Smooth muscle cell (in vitro differentiated cells): ENCODE measurements around the gene ZBTB44. TPM values are rescaled to one million over a fixed set of nuclear protein-coding genes. Genes with fewer than 3 reads are reported as not detected.

Source experiments
- DNase-seq: peaks from one replicate; lab custom pipeline; 2025; ENCODE audit not compliant: unreplicated experiment; lab: John Stamatoyannopoulos, UW
- H2AFZ ChIP-seq: fragments of 200-600 bp; sonication (generic); 2 replicates; pipeline ENCODE4 v1.6.0; 2016; ENCODE audit warnings: antibody characterized with exemption, low read depth, mild to moderate bottlenecking
- H3F3A ChIP-seq: fragments of 200-600 bp; sonication (generic); 2 replicates; pipeline ENCODE4 v1.6.0; 2017; ENCODE audit warnings: antibody characterized with exemption, low read depth
- H3K27ac ChIP-seq: fragments of 200-600 bp; sonication (generic); 2 replicates; pipeline ENCODE4 v1.5.1; 2016; ENCODE audit warnings: low read depth, mild to moderate bottlenecking
- H3K27me3 ChIP-seq: fragments of 200-600 bp; sonication (generic); 2 replicates; pipeline ENCODE4 v1.6.1; 2016; ENCODE audit warnings: low read depth, mild to moderate bottlenecking
- H3K36me3 ChIP-seq: fragments of 200-600 bp; sonication (generic); 2 replicates; pipeline ENCODE4 v1.5.1; 2016; ENCODE audit warnings: low read depth
- H3K4me1 ChIP-seq: fragments of 200-600 bp; sonication (generic); 2 replicates; pipeline ENCODE4 v1.5.1; 2016; ENCODE audit warnings: low read depth
- H3K4me2 ChIP-seq: fragments of 200-600 bp; sonication (generic); 2 replicates; pipeline ENCODE4 v1.6.0; 2016; ENCODE audit warnings: mild to moderate bottlenecking
- H3K4me3 ChIP-seq: fragments of 200-600 bp; sonication (generic); 2 replicates; pipeline ENCODE4 v1.5.1; 2016; ENCODE audit warnings: mild to moderate bottlenecking
- H3K79me2 ChIP-seq: fragments of 200-600 bp; sonication (generic); 2 replicates; pipeline ENCODE4 v1.6.0; 2016; ENCODE audit warnings: low read depth, mild to moderate bottlenecking
- H3K9ac ChIP-seq: fragments of 200-600 bp; sonication (generic); 2 replicates; pipeline ENCODE4 v1.6.0; 2016; ENCODE audit warnings: low read depth
- H3K9me3 ChIP-seq: fragments of 200-600 bp; sonication (generic); replicated peaks from 2 replicates; pipeline ENCODE4 v1.5.1; 2016; ENCODE audit warnings: low read depth
- H4K20me1 ChIP-seq: fragments of 200-600 bp; sonication (generic); 2 replicates; pipeline ENCODE4 v1.6.0; 2016; ENCODE audit warnings: low read depth
- WGBS: methylation state at CpG from one replicate; pipeline ENCODE4 v1.1.7; 2016; ENCODE audit warnings: low lambda C conversion rate; 5-methylcytosine and 5-hydroxymethylcytosine counted together
- polyA plus RNA-seq: library from polyadenylated mRNA; unstranded; fragments of >200 nt; fragmentation: Nextera tagmentation; extraction: Ambion mirVana; gene quantifications from 2 replicates; pipeline ENCODE4 v1.2.1, GENCODE V29; 2016
- total RNA-seq: library from RNA; depleted of rRNA; stranded (reverse); fragments of >200 nt; gene quantifications from 2 replicates; pipeline ENCODE4 v1.2.3, GENCODE V29; 2014
- TF ChIP-seq, protein P1 (sequence below): fragments of 200-600 bp; sonication (generic); IDR thresholded peaks from 2 replicates; pipeline ENCODE4 v1.5.1; 2017; ENCODE audit warnings: borderline replicate concordance, mild to moderate bottlenecking, antibody characterized with exemption; ENCODE audit not compliant: insufficient read depth, poor library complexity, severe bottlenecking

Gene ZBTB44
- total and polyA plus RNA-seq, 2 experiments from 2014 or later: 2.3 to 27.3 TPM

DNA sequence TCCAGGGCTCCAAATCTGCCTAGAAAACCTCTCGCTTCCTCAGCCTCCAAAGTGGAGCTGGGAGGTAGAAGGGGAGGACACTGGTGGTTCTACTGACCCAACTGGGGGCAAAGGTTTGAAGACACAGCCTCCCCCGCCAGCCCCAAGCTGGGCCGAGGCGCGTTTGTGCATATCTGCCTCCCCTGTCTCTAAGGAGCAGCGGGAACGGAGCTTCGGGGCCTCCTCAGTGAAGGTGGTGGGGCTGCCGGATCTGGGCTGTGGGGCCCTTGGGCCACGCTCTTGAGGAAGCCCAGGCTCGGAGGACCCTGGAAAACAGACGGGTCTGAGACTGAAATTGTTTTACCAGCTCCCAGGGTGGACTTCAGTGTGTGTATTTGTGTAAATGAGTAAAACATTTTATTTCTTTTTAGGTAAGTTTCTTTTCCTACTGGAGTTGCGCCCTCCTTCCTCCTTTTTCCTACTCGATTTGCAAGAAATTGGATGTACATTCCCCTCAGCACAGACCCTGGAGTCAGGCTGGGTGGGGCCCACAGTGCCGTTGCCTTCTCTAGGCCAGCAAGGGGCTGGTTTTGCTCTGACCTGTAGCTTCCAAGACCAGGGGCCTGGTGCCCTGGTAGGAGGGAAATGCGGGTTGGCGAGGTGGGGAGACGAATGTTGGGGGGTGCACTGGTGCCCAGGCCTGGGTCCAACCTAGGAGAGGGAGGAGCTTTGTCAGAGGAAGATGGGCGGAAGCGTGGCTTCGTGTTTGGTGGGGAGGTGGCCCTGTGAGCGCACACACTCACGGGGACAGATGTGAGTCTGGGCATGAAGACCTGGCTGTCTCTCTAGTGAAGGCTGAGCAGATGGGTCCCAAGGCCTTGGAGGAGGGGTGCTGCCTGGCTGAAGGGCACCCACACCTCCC lies 104.5 kb downstream of the ZBTB44 start:
- no peaks in the 10 kb centered on the region for H3F3A ChIP-seq
- no peak overlapping the region for H3K9ac ChIP-seq
- TF ChIP-seq, protein P1, sequence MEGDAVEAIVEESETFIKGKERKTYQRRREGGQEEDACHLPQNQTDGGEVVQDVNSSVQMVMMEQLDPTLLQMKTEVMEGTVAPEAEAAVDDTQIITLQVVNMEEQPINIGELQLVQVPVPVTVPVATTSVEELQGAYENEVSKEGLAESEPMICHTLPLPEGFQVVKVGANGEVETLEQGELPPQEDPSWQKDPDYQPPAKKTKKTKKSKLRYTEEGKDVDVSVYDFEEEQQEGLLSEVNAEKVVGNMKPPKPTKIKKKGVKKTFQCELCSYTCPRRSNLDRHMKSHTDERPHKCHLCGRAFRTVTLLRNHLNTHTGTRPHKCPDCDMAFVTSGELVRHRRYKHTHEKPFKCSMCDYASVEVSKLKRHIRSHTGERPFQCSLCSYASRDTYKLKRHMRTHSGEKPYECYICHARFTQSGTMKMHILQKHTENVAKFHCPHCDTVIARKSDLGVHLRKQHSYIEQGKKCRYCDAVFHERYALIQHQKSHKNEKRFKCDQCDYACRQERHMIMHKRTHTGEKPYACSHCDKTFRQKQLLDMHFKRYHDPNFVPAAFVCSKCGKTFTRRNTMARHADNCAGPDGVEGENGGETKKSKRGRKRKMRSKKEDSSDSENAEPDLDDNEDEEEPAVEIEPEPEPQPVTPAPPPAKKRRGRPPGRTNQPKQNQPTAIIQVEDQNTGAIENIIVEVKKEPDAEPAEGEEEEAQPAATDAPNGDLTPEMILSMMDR: no peak
- no peak for DNase-seq
- no peaks in the 10 kb centered on the region for H3K79me2 ChIP-seq
- no peaks in the 10 kb centered on the region for H3K4me1 ChIP-seq
- H2AFZ ChIP-seq: no peak overlapping the region
- no peak overlapping the region for H3K4me2 ChIP-seq
- no peaks in the 10 kb centered on the region for H3K36me3 ChIP-seq
- H4K20me1 ChIP-seq: no peaks in the 10 kb centered on the region
- 92% methylated on average over 23 of the region's 23 CpGs for WGBS
- H3K9me3 ChIP-seq: no peaks in the 10 kb centered on the region
- peaks cover 37% of the 10 kb centered on the region for H3K27me3 ChIP-seq
- H3K27ac ChIP-seq: no peak overlapping the region
- no peak overlapping the region for H3K4me3 ChIP-seq

DNA sequence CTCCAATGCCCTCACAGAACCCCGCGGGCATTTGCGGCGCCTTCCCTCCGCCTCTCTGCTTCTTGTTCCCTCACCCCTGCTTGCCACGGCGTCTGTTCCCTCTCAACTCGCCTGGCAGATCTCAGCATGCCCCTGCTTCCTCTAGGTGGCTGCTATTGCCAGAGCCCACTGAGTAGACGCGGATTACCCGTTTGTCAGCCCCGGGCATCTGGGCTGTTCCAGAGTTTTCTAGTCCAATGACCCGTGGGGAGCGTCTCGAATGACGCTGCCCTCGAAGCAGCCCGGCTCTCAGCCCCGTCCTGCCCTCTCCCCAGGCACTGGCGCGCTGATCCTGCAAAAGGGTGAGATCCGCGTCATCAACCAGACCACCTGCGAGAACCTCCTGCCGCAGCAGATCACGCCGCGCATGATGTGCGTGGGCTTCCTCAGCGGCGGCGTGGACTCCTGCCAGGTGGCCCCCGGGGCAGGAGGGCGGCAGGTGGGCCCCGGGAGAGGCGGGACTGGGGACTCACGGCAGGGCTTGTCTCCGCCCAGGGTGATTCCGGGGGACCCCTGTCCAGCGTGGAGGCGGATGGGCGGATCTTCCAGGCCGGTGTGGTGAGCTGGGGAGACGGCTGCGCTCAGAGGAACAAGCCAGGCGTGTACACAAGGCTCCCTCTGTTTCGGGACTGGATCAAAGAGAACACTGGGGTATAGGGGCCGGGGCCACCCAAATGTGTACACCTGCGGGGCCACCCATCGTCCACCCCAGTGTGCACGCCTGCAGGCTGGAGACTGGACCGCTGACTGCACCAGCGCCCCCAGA lies 105.4 kb downstream of the ZBTB44 start:
- no peak overlapping the region for H3K9ac ChIP-seq
- H3F3A ChIP-seq: no peaks in the 10 kb centered on the region
- H3K27ac ChIP-seq: no peak overlapping the region
- no peaks in the 10 kb centered on the region for H3K9me3 ChIP-seq
- no peak for DNase-seq
- no peak overlapping the region for H3K4me2 ChIP-seq
- no peaks in the 10 kb centered on the region for H3K79me2 ChIP-seq
- peaks cover 29% of the 10 kb centered on the region for H3K27me3 ChIP-seq
- TF ChIP-seq, protein P1: no peak
- H3K36me3 ChIP-seq: no peaks in the 10 kb centered on the region
- WGBS: 95% methylated on average over 42 of the region's 53 CpGs
- H2AFZ ChIP-seq: no peak overlapping the region
- H3K4me1 ChIP-seq: no peaks in the 10 kb centered on the region
- no peaks in the 10 kb centered on the region for H4K20me1 ChIP-seq
- no peak overlapping the region for H3K4me3 ChIP-seq

GRCh38 chr11:130208241-130209127 lies 106.2 kb downstream of the ZBTB44 start:
- TF ChIP-seq, protein P1: no peak
- Histone ChIP-seq H3K9me3 (no peaks in the 10 kb centered on the region), H3K4me3 (no peak overlapping the region), H3K4me1 (no peaks in the 10 kb centered on the region), H2AFZ (no peak overlapping the region), H3K79me2 (no peaks in the 10 kb centered on the region), H3F3A (no peaks in the 10 kb centered on the region), H3K4me2 (no peak overlapping the region), H3K36me3 (no peaks in the 10 kb centered on the region), H3K27me3 (peaks cover 27% of the 10 kb centered on the region), H4K20me1 (no peaks in the 10 kb centered on the region), H3K9ac (no peak overlapping the region), H3K27ac (no peak overlapping the region)
- WGBS: 97% methylated on average over 45 of the region's 45 CpGs
- DNase-seq: no peak
